ENCODE measurements around the gene LPXN.

The LPXN gene

GRCh38 chr11:58575377-58576020, at the start of gene LPXN:
LPXN (minus strand) TSS chr11:58575856; CDS start chr11:58575772, 84 bp downstream.
- Histone ChIP-seq H3K4me3 (ENCODE audit: low read depth, low read length) (peak within 1 kb of the TSS; percentile 88), H3K36me3 (ENCODE audit: insufficient read depth, low read length) (peaks cover 5% of the 10 kb centered on the region), H2AFZ (ENCODE audit: low read length, unreplicated experiment) (peak within 1 kb of the TSS; percentile 73), H3K27me3 (ENCODE audit: insufficient read depth, low read length) (no peaks in the 10 kb centered on the region), H3K79me2 (ENCODE audit: control insufficient read depth, insufficient read depth, low read length, unreplicated experiment) (peaks cover 55% of the 10 kb centered on the region), H3K4me1 (ENCODE audit: control insufficient read depth, insufficient read depth, low read length, unreplicated experiment) (peaks cover 41% of the 10 kb centered on the region), H3K27ac (ENCODE audit: low read depth, low read length) (peak within 1 kb of the TSS; percentile 99)

DNA sequence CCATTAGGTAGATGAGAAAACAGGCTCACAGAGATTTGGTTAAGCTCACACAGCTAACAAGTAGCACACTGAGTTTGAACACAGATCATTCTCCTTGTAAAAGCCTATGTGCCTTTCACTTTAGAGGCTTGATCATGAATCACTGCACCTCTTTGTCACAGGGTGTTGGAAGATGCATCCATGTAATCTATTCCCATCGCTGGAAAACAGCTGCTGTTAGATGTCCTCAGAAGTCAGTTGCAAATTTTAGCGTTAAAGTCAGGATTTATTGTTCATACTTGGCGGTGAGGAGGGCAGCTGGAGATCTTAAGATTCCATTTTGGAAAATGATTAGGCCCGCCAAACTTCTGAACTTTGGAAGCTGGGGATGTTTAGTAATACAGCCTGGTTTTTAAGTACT, 49.4 kb upstream of the LPXN start:
- Histone ChIP-seq H3K79me2 (ENCODE audit: control insufficient read depth, insufficient read depth, low read length, unreplicated experiment) (peaks cover 9% of the 10 kb centered on the region), H3K27ac (ENCODE audit: low read depth, low read length) (peak overlapping the region; percentile 98), H3K4me1 (ENCODE audit: control insufficient read depth, insufficient read depth, low read length, unreplicated experiment) (peaks cover 52% of the 10 kb centered on the region), H2AFZ (ENCODE audit: low read length, unreplicated experiment) (no peak overlapping the region), H3K36me3 (ENCODE audit: insufficient read depth, low read length) (peaks cover 34% of the 10 kb centered on the region), H3K27me3 (ENCODE audit: insufficient read depth, low read length) (no peaks in the 10 kb centered on the region), H3K4me3 (ENCODE audit: low read depth, low read length) (no peak overlapping the region)

- no peak within 1 kb of the TSS for H3K4me3 ChIP-seq (ENCODE audit: low read depth, low read length)
- H3K36me3 ChIP-seq (ENCODE audit: insufficient read depth, low read length), result peaks cover 47% of the 10 kb centered on the region
- peaks cover 51% of the 10 kb centered on the region for H3K4me1 ChIP-seq (ENCODE audit: control insufficient read depth, insufficient read depth, low read length, unreplicated experiment)
- H2AFZ ChIP-seq (ENCODE audit: low read length, unreplicated experiment), result no peak within 1 kb of the TSS
- H3K27ac ChIP-seq (ENCODE audit: low read depth, low read length), result no peak within 1 kb of the TSS
- H3K79me2 ChIP-seq (ENCODE audit: control insufficient read depth, insufficient read depth, low read length, unreplicated experiment), result peaks cover 15% of the 10 kb centered on the region
- H3K27me3 ChIP-seq (ENCODE audit: insufficient read depth, low read length), result no peaks in the 10 kb centered on the region
These were observed 46.7 kb upstream of the LPXN start, which contains the start of gene CNTF for GRCh38 chr11:58622344-58622743. CNTF (plus strand) TSS chr11:58622665; CDS start chr11:58622753, 88 bp downstream.

- H3K4me1 ChIP-seq (ENCODE audit: control insufficient read depth, insufficient read depth, low read length, unreplicated experiment), result peaks cover 49% of the 10 kb centered on the region
- no peak overlapping the region for H3K27ac ChIP-seq (ENCODE audit: low read depth, low read length)
- no peak overlapping the region for H3K4me3 ChIP-seq (ENCODE audit: low read depth, low read length)
- peaks cover 15% of the 10 kb centered on the region for H3K79me2 ChIP-seq (ENCODE audit: control insufficient read depth, insufficient read depth, low read length, unreplicated experiment)
- H2AFZ ChIP-seq (ENCODE audit: low read length, unreplicated experiment), result no peak overlapping the region
- peaks cover 51% of the 10 kb centered on the region for H3K36me3 ChIP-seq (ENCODE audit: insufficient read depth, low read length)
- no peaks in the 10 kb centered on the region for H3K27me3 ChIP-seq (ENCODE audit: insufficient read depth, low read length)
These were observed 46.1 kb upstream of the LPXN start for GRCh38 chr11:58621586-58622262.

GRCh38 chr11:58617976-58618557, 42.4 kb upstream of the LPXN start:
- peaks cover 22% of the 10 kb centered on the region for H3K79me2 ChIP-seq (ENCODE audit: control insufficient read depth, insufficient read depth, low read length, unreplicated experiment)
- H3K4me1 ChIP-seq (ENCODE audit: control insufficient read depth, insufficient read depth, low read length, unreplicated experiment), result peaks cover 42% of the 10 kb centered on the region
- peaks cover 55% of the 10 kb centered on the region for H3K36me3 ChIP-seq (ENCODE audit: insufficient read depth, low read length)
- H3K4me3 ChIP-seq (ENCODE audit: low read depth, low read length), result no peak overlapping the region
- no peaks in the 10 kb centered on the region for H3K27me3 ChIP-seq (ENCODE audit: insufficient read depth, low read length)
- H2AFZ ChIP-seq (ENCODE audit: low read length, unreplicated experiment), result no peak overlapping the region
- H3K27ac ChIP-seq (ENCODE audit: low read depth, low read length), result peak overlapping the region; percentile 30; the same call in 1 of the 2 replicates

DNA sequence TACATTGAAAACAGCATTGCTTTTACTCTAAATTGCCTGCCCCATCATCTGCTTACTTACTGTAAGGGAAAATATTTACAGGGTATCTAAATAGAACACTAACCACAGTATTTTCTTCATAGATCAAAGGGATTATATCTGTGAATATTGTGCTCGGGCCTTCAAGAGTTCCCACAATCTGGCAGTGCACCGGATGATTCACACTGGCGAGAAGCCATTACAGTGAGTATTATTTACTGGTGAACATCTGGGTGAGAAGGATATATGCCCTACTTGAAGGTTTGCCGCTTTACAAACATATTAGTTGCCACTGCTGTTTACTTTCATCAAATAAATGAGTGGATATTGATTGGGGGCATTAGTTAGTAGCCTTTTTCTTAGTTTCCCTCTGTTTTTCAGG, 40.9 kb upstream of the LPXN start:
- H3K27ac ChIP-seq (ENCODE audit: low read depth, low read length), result peak overlapping the region; percentile 57

GRCh38 chr11:58615559-58615958, 39.9 kb upstream of the LPXN start:
- peak overlapping the region; percentile 57; the same call in 1 of the 2 replicates for H3K27ac ChIP-seq (ENCODE audit: low read depth, low read length)
- peaks cover 59% of the 10 kb centered on the region for H3K36me3 ChIP-seq (ENCODE audit: insufficient read depth, low read length)
- no peak overlapping the region for H2AFZ ChIP-seq (ENCODE audit: low read length, unreplicated experiment)
- no peak overlapping the region for H3K4me3 ChIP-seq (ENCODE audit: low read depth, low read length)
- H3K4me1 ChIP-seq (ENCODE audit: control insufficient read depth, insufficient read depth, low read length, unreplicated experiment), result peaks cover 36% of the 10 kb centered on the region
- peaks cover 18% of the 10 kb centered on the region for H3K79me2 ChIP-seq (ENCODE audit: control insufficient read depth, insufficient read depth, low read length, unreplicated experiment)
- H3K27me3 ChIP-seq (ENCODE audit: insufficient read depth, low read length), result no peaks in the 10 kb centered on the region

More for the DNA sequence above, 40.9 kb upstream of the LPXN start:
- H3K4me1 ChIP-seq (ENCODE audit: control insufficient read depth, insufficient read depth, low read length, unreplicated experiment), result peaks cover 36% of the 10 kb centered on the region
- no peaks in the 10 kb centered on the region for H3K27me3 ChIP-seq (ENCODE audit: insufficient read depth, low read length)
- no peak overlapping the region for H3K4me3 ChIP-seq (ENCODE audit: low read depth, low read length)
- H2AFZ ChIP-seq (ENCODE audit: low read length, unreplicated experiment), result no peak overlapping the region
- peaks cover 18% of the 10 kb centered on the region for H3K79me2 ChIP-seq (ENCODE audit: control insufficient read depth, insufficient read depth, low read length, unreplicated experiment)
- peaks cover 59% of the 10 kb centered on the region for H3K36me3 ChIP-seq (ENCODE audit: insufficient read depth, low read length)

DNA sequence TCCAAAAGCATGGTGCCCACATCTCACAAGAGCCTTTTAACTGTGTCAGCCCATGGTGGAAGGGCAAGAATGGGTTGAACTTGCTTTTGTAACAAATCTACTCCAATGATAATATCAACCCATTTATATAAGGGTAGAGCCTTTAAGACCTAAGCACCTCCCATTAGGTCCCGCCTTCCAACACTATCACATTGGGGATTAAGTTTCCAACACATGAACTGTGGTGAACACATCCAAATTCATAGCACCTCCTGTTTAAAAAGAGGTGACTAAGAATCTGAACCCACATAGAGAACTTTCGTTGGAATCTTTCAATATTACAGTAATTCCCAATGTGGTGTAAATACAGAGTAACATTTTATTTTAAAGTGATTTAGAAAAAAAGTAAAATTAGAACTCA, 37.6 kb upstream of the LPXN start:
- no peak overlapping the region for H3K4me3 ChIP-seq (ENCODE audit: low read depth, low read length)
- peaks cover 21% of the 10 kb centered on the region for H3K79me2 ChIP-seq (ENCODE audit: control insufficient read depth, insufficient read depth, low read length, unreplicated experiment)
- H3K36me3 ChIP-seq (ENCODE audit: insufficient read depth, low read length), result peaks cover 51% of the 10 kb centered on the region

GRCh38 chr11:58609723-58610122, 34.1 kb upstream of the LPXN start:
- no peak overlapping the region for H3K4me3 ChIP-seq (ENCODE audit: low read depth, low read length)
- H3K79me2 ChIP-seq (ENCODE audit: control insufficient read depth, insufficient read depth, low read length, unreplicated experiment), result peaks cover 47% of the 10 kb centered on the region
- peaks cover 40% of the 10 kb centered on the region for H3K36me3 ChIP-seq (ENCODE audit: insufficient read depth, low read length)
- peaks cover 7% of the 10 kb centered on the region for H3K4me1 ChIP-seq (ENCODE audit: control insufficient read depth, insufficient read depth, low read length, unreplicated experiment)
- no peak overlapping the region for H3K27ac ChIP-seq (ENCODE audit: low read depth, low read length)
- H2AFZ ChIP-seq (ENCODE audit: low read length, unreplicated experiment), result no peak overlapping the region
- no peaks in the 10 kb centered on the region for H3K27me3 ChIP-seq (ENCODE audit: insufficient read depth, low read length)

More for the DNA sequence above, 37.6 kb upstream of the LPXN start:
- H3K4me1 ChIP-seq (ENCODE audit: control insufficient read depth, insufficient read depth, low read length, unreplicated experiment), result peaks cover 20% of the 10 kb centered on the region
- no peaks in the 10 kb centered on the region for H3K27me3 ChIP-seq (ENCODE audit: insufficient read depth, low read length)
- no peak overlapping the region for H2AFZ ChIP-seq (ENCODE audit: low read length, unreplicated experiment)
- no peak overlapping the region for H3K27ac ChIP-seq (ENCODE audit: low read depth, low read length)

DNA sequence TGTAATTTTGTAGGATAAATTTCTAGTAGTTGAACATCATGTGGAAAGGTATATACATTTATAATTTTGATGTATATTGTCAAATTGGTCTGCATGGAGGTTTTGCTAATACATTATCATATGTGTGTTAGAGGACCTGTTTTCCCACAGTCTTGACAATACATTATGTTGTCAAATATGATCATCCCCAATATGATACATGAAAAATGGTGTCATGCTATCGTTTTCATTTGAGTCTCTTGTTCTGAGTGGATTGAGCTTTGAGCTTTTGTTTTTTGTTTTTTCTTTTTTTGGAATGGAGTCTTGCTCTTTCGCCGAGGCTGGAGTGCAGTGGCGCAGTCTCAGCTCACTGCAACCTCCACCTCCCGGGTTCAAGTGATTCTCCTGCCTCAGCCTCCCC, 32.7 kb upstream of the LPXN start:
- no peak overlapping the region for H3K27ac ChIP-seq (ENCODE audit: low read depth, low read length)
- peaks cover 31% of the 10 kb centered on the region for H3K36me3 ChIP-seq (ENCODE audit: insufficient read depth, low read length)
- peaks cover 58% of the 10 kb centered on the region for H3K79me2 ChIP-seq (ENCODE audit: control insufficient read depth, insufficient read depth, low read length, unreplicated experiment)
- peaks cover 7% of the 10 kb centered on the region for H3K4me1 ChIP-seq (ENCODE audit: control insufficient read depth, insufficient read depth, low read length, unreplicated experiment)
- no peak overlapping the region for H3K4me3 ChIP-seq (ENCODE audit: low read depth, low read length)
- H3K27me3 ChIP-seq (ENCODE audit: insufficient read depth, low read length), result no peaks in the 10 kb centered on the region
- no peak overlapping the region for H2AFZ ChIP-seq (ENCODE audit: low read length, unreplicated experiment)
